K562 (cell line): ENCODE data around the gene SIK3. TPM values are rescaled to one million over a fixed set of nuclear protein-coding genes. Genes with fewer than 3 reads are reported as not detected.

Experiments
- ATAC-seq: fragments of 200-7000 bp; cut with Tn5 transposase; 3 replicates; pipeline ENCODE4 v1.9.1; 2020; ENCODE audit warnings: moderate library complexity
- BruUV-seq: library from RNA; stranded (reverse); fragments of 400-500 nt; replicated peaks from 2 replicates; lab custom pipeline; 2021; lab: Mats Ljungman, UMichigan
- CTCF ChIA-PET: fragments of 300-600 bp; formaldehyde crosslinking; extraction: SDS; loops from one replicate; lab custom pipeline; 2021; ENCODE audit warnings: low intra/inter-chr PET ratio; lab: Yijun Ruan, JAX
- POLR2A ChIA-PET: fragments of 300-600, 350-650 bp; sonication (Branson Sonifier 250); formaldehyde crosslinking; extraction: SDS; loops from one replicate; lab custom pipeline; 2021; ENCODE audit warnings: antibody characterized with exemption, inconsistent platforms; lab: Yijun Ruan, JAX
- DNase-seq, 4 experiments: peaks; one replicate each; pipeline versions ENCODE4 v3.0.0 to v3.0.0-alpha.2; 2011 to 2018; ENCODE audit warnings: low spot score in 3 of 4, mixed read lengths in 3 of 4; ENCODE audit errors: extremely low read depth in 1 of 4
- FAIRE-seq: peaks from 2 replicates; lab custom pipeline; 2011; peaks lifted over from hg19 to GRCh38; lab: Jason Lieb, UNC
- H2AFZ ChIP-seq: 2 replicates; pipeline ENCODE4 v1.6.0; 2011; ENCODE audit warnings: low read depth, low read length, control low read depth, inconsistent platforms
- H3K27ac ChIP-seq: fragments of 200-600 bp; 3 replicates; pipeline ENCODE4 v1.8.0; 2011; ENCODE audit warnings: low read depth, mild to moderate bottlenecking, control low read depth, inconsistent platforms, low read length, moderate library complexity, mixed read lengths; ENCODE audit errors: extremely low read depth
- H3K27me3 ChIP-seq, 2 experiments: fragments of 300-600 bp in 1 of 2; 2 replicates in 1 of 2; 3 replicates in 1 of 2; pipeline versions ENCODE4 v1.6.0 to v1.8.0; 2011; ENCODE audit warnings: inconsistent platforms in 2 of 2, low read length in 2 of 2, mild to moderate bottlenecking in 1 of 2, mixed read lengths in 1 of 2, moderate library complexity in 1 of 2; ENCODE audit not compliant: control insufficient read depth in 2 of 2, insufficient read depth in 2 of 2
- H3K36me3 ChIP-seq: fragments of 300-600 bp; 3 replicates; pipeline ENCODE4 v1.8.0; 2011; ENCODE audit warnings: mild to moderate bottlenecking, low read length, inconsistent platforms; ENCODE audit not compliant: control insufficient read depth, insufficient read depth
- H3K4me1 ChIP-seq, 2 experiments: fragments of 200-600 bp in 1 of 2; replicated peaks in 1 of 2; 2 replicates in 1 of 2; 3 replicates in 1 of 2; pipeline versions ENCODE4 v1.5.1 to v1.8.0; 2011; ENCODE audit warnings: inconsistent platforms in 2 of 2, low read length in 2 of 2, mild to moderate bottlenecking in 1 of 2, mixed read lengths in 1 of 2, moderate library complexity in 1 of 2; ENCODE audit not compliant: control insufficient read depth in 2 of 2, insufficient read depth in 2 of 2
- H3K4me2 ChIP-seq: 2 replicates; pipeline ENCODE4 v1.6.1; 2011; ENCODE audit warnings: low read length, control low read depth, inconsistent platforms, mixed read lengths; ENCODE audit not compliant: insufficient read depth
- H3K4me3 ChIP-seq: fragments of 200-600 bp; sonication (generic), shearing (Covaris generic); 2 replicates; pipeline ENCODE4 v1.5.1; 2016; ENCODE audit warnings: control low read depth, inconsistent platforms
- H3K79me2 ChIP-seq: fragments of 200-600 bp; 3 replicates; pipeline ENCODE4 v1.8.0; 2011; ENCODE audit warnings: low read length, inconsistent platforms; ENCODE audit not compliant: control insufficient read depth, insufficient read depth
- H3K9ac ChIP-seq, 2 experiments: 2 replicates each; pipeline versions ENCODE4 v1.6.0 to v1.6.1; 2011; ENCODE audit warnings: low read depth in 2 of 2, low read length in 2 of 2, control low read depth in 1 of 2, inconsistent platforms in 1 of 2, mild to moderate bottlenecking in 1 of 2, mixed read lengths in 1 of 2; ENCODE audit not compliant: insufficient read depth in 1 of 2
- H3K9me1 ChIP-seq: one replicate; pipeline ENCODE4 v1.6.0; 2011; ENCODE audit warnings: inconsistent platforms, mild to moderate bottlenecking, low read length, moderate library complexity; ENCODE audit not compliant: control insufficient read depth, insufficient read depth
- H3K9me3 ChIP-seq: replicated peaks from 2 replicates; pipeline ENCODE4 v1.5.1; 2011; ENCODE audit warnings: low read depth, low read length, inconsistent platforms; ENCODE audit not compliant: control insufficient read depth, insufficient read depth
- H4K20me1 ChIP-seq: replicated peaks from 2 replicates; pipeline ENCODE4 v1.6.1; 2011; ENCODE audit warnings: low read length, inconsistent platforms, mixed read lengths; ENCODE audit not compliant: control insufficient read depth, insufficient read depth
- BRF1 ChIP-seq: IDR thresholded peaks from 3 replicates; pipeline ENCODE4 v1.6.1; 2011; ENCODE audit warnings: borderline replicate concordance, mild to moderate bottlenecking; ENCODE audit not compliant: insufficient read length; ENCODE audit errors: extremely low read depth
- FOXA3 ChIP-seq, 2 experiments: fragments of 450-650 bp in 1 of 2; sonication (generic) in 1 of 2; formaldehyde crosslinking; IDR thresholded peaks in 1 of 2; conservative IDR thresholded peaks in 1 of 2; 2 replicates each; pipeline versions ENCODE4 v1.4.0 to v1.8.0; 2020 to 2022; ENCODE audit warnings: mild to moderate bottlenecking in 2 of 2, missing genetic modification reagents in 1 of 2
- HDAC1 ChIP-seq, 2 experiments: fragments of 450-650 bp; IDR thresholded peaks; 2 replicates each; pipeline ENCODE4 v1.6.1; 2016 to 2017; ENCODE audit warnings: inconsistent platforms in 1 of 2, mild to moderate bottlenecking in 1 of 2, moderate library complexity in 1 of 2
- HMBOX1 ChIP-seq: sonication (generic); IDR thresholded peaks from 2 replicates; pipeline ENCODE4 v1.6.1; 2016
- ZNF431 ChIP-seq: sonication (generic); formaldehyde crosslinking; IDR thresholded peaks from 2 replicates; pipeline ENCODE4 v1.8.0; 2022; ENCODE audit warnings: mild to moderate bottlenecking, missing genetic modification reagents
- WGBS: fragments of 100-300 bp; shearing (Covaris generic); methylation state at CpG from one replicate; pipeline ENCODE4 v1.1.6; 2016; ENCODE audit warnings: low coverage, mixed read lengths; ENCODE audit not compliant: insufficient coverage; ENCODE audit errors: missing lambda C conversion rate; 5-methylcytosine and 5-hydroxymethylcytosine counted together
- in situ Hi-C: fragments of 300-500 bp; cut with MboI; formaldehyde crosslinking; loops from 4 replicates; pipeline ENCODE4 v1.15.0; 2018; ENCODE audit warnings: inconsistent platforms, mixed read lengths
- intact Hi-C: fragments of 100-400 bp; cut with micrococcal nuclease; formaldehyde crosslinking; loops from 2 replicates; pipeline ENCODE4 v1.14.2; 2022
- polyA plus RNA-seq, 8 experiments: library from polyadenylated mRNA; depleted of rRNA in 4 of 8; stranded (reverse) in 5 of 8; unstranded in 3 of 8; fragments of >200 nt; fragmentation: Nextera tagmentation in 2 of 8; fragmentation: Illumina TruSeq in 1 of 8; extraction: Ambion mirVana in 2 of 8; extraction: Trizol in 1 of 8; gene quantifications; 2 replicates each; pipeline versions ENCODE4 v1.2.1 to v1.2.3, GENCODE V29; 2011 to 2014; ENCODE audit warnings: inconsistent platforms in 1 of 8, missing spikeins in 1 of 8
- total RNA-seq, 7 experiments: library from RNA; depleted of rRNA in 6 of 7; stranded (reverse); fragments of >200 nt in 6 of 7; fragmentation: Illumina TruSeq in 2 of 7; extraction: Trizol in 2 of 7; gene quantifications; 2 replicates each; pipeline versions ENCODE4 v1.2.1 to v1.2.3, GENCODE V29; 2011 to 2021; ENCODE audit warnings: low replicate concordance in 1 of 7

The SIK3 gene
- total and polyA plus RNA-seq, 9 of the 15 experiments (the other 6 are each of a cell fraction or from before 2014, with no cell fraction given) = 1.6 to 21.6 (median 8.0) TPM

- POLR2A ChIA-PET = interaction anchor here (1.0 to 2.0 kb wide), 6 partner anchors 9 to 84 kb away, joined by 3 to 9 read pairs (median 5); no protein-coding TSS in a partner anchor
- H4K20me1 ChIP-seq = peaks cover 22% of the 10 kb centered on the region
- no TSS peak for BruUV-seq
- 10% methylated on average over 2 of the region's 2 CpGs for WGBS
- in situ Hi-C loops = no loop called here
- H3K79me2 ChIP-seq = peaks cover 50% of the 10 kb centered on the region
- no peak for FAIRE-seq
- CTCF ChIA-PET = no interaction called here
- H3K27me3 ChIP-seq = no peaks in the 10 kb centered on the region
- H3K4me2 ChIP-seq = 0 out of 2 replicates have a peak overlapping the region, but pooled peaks have one; percentile 4
- DNase-seq = no peak
- H3K9me3 ChIP-seq = no peaks in the 10 kb centered on the region
- TF ChIP-seq HDAC1 (IDR thresholded peaks at IDR 0.05) (no peak), ZNF431 (no peak), FOXA3 (CRISPR knock-in tag; conservative IDR thresholded peaks at IDR 0.05 in 1 of 2, IDR thresholded peaks at IDR 0.05 in 1 of 2) (no peak), BRF1 (no peak), HMBOX1 (peak; percentile 31; the same call in 1 of the 2 replicates)
- TF ChIP-seq, all 486 proteins: peak for 1
- H3K27ac ChIP-seq = no peak overlapping the region
- no peaks in the 10 kb centered on the region for H3K9me1 ChIP-seq
- intact Hi-C loops = no loop called here
- no peaks in the 10 kb centered on the region for H3K36me3 ChIP-seq
- H3K4me1 ChIP-seq = peaks cover 20 to 29% of the 10 kb centered on the region in 2 experiments; a peak in 4 of 5 replicates
- peak; percentile 10 for ATAC-seq
- H3K4me3 ChIP-seq = no peak overlapping the region
- no peak overlapping the region for H2AFZ ChIP-seq
- H3K9ac ChIP-seq = no peak overlapping the region
Measured at GRCh38 chr11:117073539-117073938, 24.7 kb downstream of the SIK3 start.
